A549 treated with CpdA at 1 μM for 4 hours (cell line): ENCODE measurements around the gene EFTUD2. TPM values are rescaled to one million over a fixed set of nuclear protein-coding genes. Genes with fewer than 3 reads are reported as not detected.

Experiments used
- total RNA-seq: library from RNA; stranded (reverse); fragments of 200-300 nt; extraction: Qiagen RNA extraction; gene quantifications from 5 replicates; pipeline ENCODE4 v1.2.3, GENCODE V29; 2022; ENCODE audit warnings: low read depth

Gene EFTUD2
- total RNA-seq = 153 to 208 TPM (median 162 TPM) in 5 replicates

GRCh38 chr17:44899074-44899782 is at the start of gene EFTUD2:
Gene EFTUD2 (minus strand): TSS chr17:44899445. CDS start chr17:44894521, 4,924 bp downstream.

GRCh38 chr17:44947461-44948314 is 48.4 kb upstream of the EFTUD2 start, which contains the start of gene KIF18B:
Gene KIF18B (minus strand): TSS chr17:44947773. CDS start chr17:44936344, 11,429 bp downstream.

GRCh38 chr17:44915321-44915726 is 16.1 kb upstream of the EFTUD2 start, which contains the start of gene GFAP:
Gene GFAP (minus strand): TSS chr17:44915500. CDS start chr17:44915486, 14 bp downstream.

GRCh38 chr17:44847586-44847985 is 51.7 kb downstream of the EFTUD2 start, which contains the start of gene HIGD1B:
Gene HIGD1B (plus strand): TSS chr17:44847883. CDS start chr17:44848153, 270 bp downstream.

GRCh38 chr17:44829523-44830358 is 69.5 kb downstream of the EFTUD2 start, which contains the start of gene GJC1:
Gene GJC1 (minus strand): TSS chr17:44830287. CDS start chr17:44805817, 24,470 bp downstream.

Other genes with a start within 250 kb of the EFTUD2 start
- gene MEIOC, start 243.0 kb downstream of the EFTUD2 start, total RNA-seq = 1.7 to 3.6 TPM (median 2.6 TPM) in 5 replicates
- gene CCDC43, start 209.7 kb downstream of the EFTUD2 start, total RNA-seq = 25.4 to 44.0 TPM (median 29.1 TPM) in 5 replicates
- 25.9 to 31.9 TPM (median 29.8 TPM) in 5 replicates for gene DBF4B, start 190.8 kb downstream of the EFTUD2 start, total RNA-seq
- 1.7 to 2.1 TPM (median 1.9 TPM) in 5 replicates for gene ADAM11, start 140.5 kb downstream of the EFTUD2 start, total RNA-seq
- 30.8 to 42.4 TPM (median 36.4 TPM) in 5 replicates for gene GJC1, start 69.2 kb downstream of the EFTUD2 start, total RNA-seq
- gene HIGD1B, start 51.6 kb downstream of the EFTUD2 start, total RNA-seq = not detected in 5 replicates
- gene GFAP, start 16.1 kb upstream of the EFTUD2 start, total RNA-seq = 0.39 to 2.0 TPM (median 1.0 TPM) in 5 replicates
- gene KIF18B, start 48.3 kb upstream of the EFTUD2 start, total RNA-seq = 34.7 to 40.7 TPM (median 40.0 TPM) in 5 replicates
- gene C1QL1, start 68.9 kb upstream of the EFTUD2 start, total RNA-seq = 14.5 to 33.6 TPM (median 29.8 TPM) in 5 replicates
- 16.9 to 23.2 TPM (median 21.8 TPM) in 5 replicates for gene DCAKD, start 152.2 kb upstream of the EFTUD2 start, total RNA-seq
- 173 to 447 TPM (median 176 TPM) in 5 replicates for gene NMT1, start 161.9 kb upstream of the EFTUD2 start, total RNA-seq
- 154 to 216 TPM (median 189 TPM) in 5 replicates for gene PLCD3, start 233.1 kb upstream of the EFTUD2 start, total RNA-seq
- 6.1 to 10.0 TPM (median 8.1 TPM) in 5 replicates for gene ACBD4, start 236.2 kb upstream of the EFTUD2 start, total RNA-seq
- gene HEXIM1, start 249.0 kb upstream of the EFTUD2 start, total RNA-seq = 46.7 to 62.6 TPM (median 54.8 TPM) in 5 replicates